ENCODE data around the gene VARS2. TPM values are rescaled to one million over a fixed set of nuclear protein-coding genes. Genes with fewer than 3 reads are reported as not detected.

Gene VARS2
- total RNA-seq, 1 experiment from 2014 or later, result 68.2 TPM

GRCh38 chr6:30898750-30899360 is 15.2 kb upstream of the VARS2 start:
- Histone ChIP-seq H3K18ac (ENCODE audit: insufficient read length, low read depth, low read length) (no peak overlapping the region), H3K4me2 (ENCODE audit: insufficient read depth, insufficient read length, low read length) (no peak overlapping the region), H3K9ac (ENCODE audit: extremely low read depth, insufficient read length, low read length) (no peak overlapping the region), H3K27ac (ENCODE audit: insufficient read length, low read depth, low read length) (no peak overlapping the region), H4K91ac (ENCODE audit: insufficient read length, low read depth, low read length) (no peak overlapping the region), H2BK15ac (ENCODE audit: low read depth, low read length) (no peak overlapping the region), H3K9me3 (ENCODE audit: control insufficient read depth, low read depth, low read length) (no peaks in the 10 kb centered on the region), H2BK5ac (ENCODE audit: insufficient read length, low read length) (no peak overlapping the region), H3T11ph (ENCODE audit: low read length) (no peak overlapping the region), H3K4me1 (ENCODE audit: insufficient read depth, low read length) (no peaks in the 10 kb centered on the region), H2AK5ac (ENCODE audit: insufficient read length, low read length) (no peak overlapping the region), H2BK20ac (ENCODE audit: low read depth, low read length, poor library complexity, severe bottlenecking) (no peak overlapping the region), H3K56ac (ENCODE audit: insufficient read length, low read depth, low read length) (no peak overlapping the region), H3K79me2 (ENCODE audit: insufficient read depth, low read length) (no peaks in the 10 kb centered on the region), H4K8ac (replicated peaks; ENCODE audit: insufficient read length, low read depth, low read length) (no peak overlapping the region), H4K5ac (ENCODE audit: insufficient read length, low read depth, low read length) (no peak overlapping the region), H3K27me3 (ENCODE audit: insufficient read depth, low read length) (no peaks in the 10 kb centered on the region), H2AFZ (ENCODE audit: low read length) (no peak overlapping the region), H3K14ac (ENCODE audit: insufficient read depth, low read length) (no peak overlapping the region), H2BK12ac (ENCODE audit: insufficient read length, low read depth, low read length) (no peak overlapping the region), H3K79me1 (ENCODE audit: insufficient read depth, low read depth, low read length, poor library complexity, severe bottlenecking) (no peaks in the 10 kb centered on the region), H3K23me2 (ENCODE audit: insufficient read length, low read depth, low read length, poor library complexity, severe bottlenecking) (no peaks in the 10 kb centered on the region), H3K23ac (ENCODE audit: insufficient read length, low read depth, low read length) (no peak overlapping the region), H2BK120ac (ENCODE audit: low read depth, low read length, poor library complexity, severe bottlenecking) (no peak overlapping the region), H4K20me1 (ENCODE audit: control insufficient read depth, insufficient read depth, insufficient read length) (no peaks in the 10 kb centered on the region), H3K4ac (ENCODE audit: low read depth, low read length) (no peak overlapping the region)
- TF ChIP-seq CTCF (conservative IDR thresholded peaks at IDR 0.05), result no peak
- DNase-seq, result no peak
- Mint-ChIP-seq H3K4me3 (no peak overlapping the region), H3K27me3 (ENCODE audit: low read depth) (no peaks in the 10 kb centered on the region; the same call in 1 of the 2 replicates), H3K9me3 (no peaks in the 10 kb centered on the region), H3K27ac (peak overlapping the region in 1 of 3 experiments; percentile 23; a peak in 2 of 7 replicates), H3K4me1 (peaks cover 3 to 9% of the 10 kb centered on the region in 2 experiments), H3K36me3 (ENCODE audit: insufficient read depth in 1 of 3, low read depth in 3 of 3) (peaks cover 39 to 61% (median 59%) of the 10 kb centered on the region in 3 experiments)
- no CpG with 5 or more reads among the region's 23 CpGs for whole genome bisulfite sequencing (ENCODE audit: extremely low coverage, insufficient read length, low lambda C conversion rate)
